Right forelimb (tissue), 1 donor: Measurements from ENCODE around the gene QSOX1.
"Not testable (repeated sequence)": the region's sequence is repeated elsewhere in the genome, so short reads cannot be mapped to it uniquely, and the experiment has no call there.

Source experiments
- DNase-seq: peaks from one replicate; pipeline ENCODE4 v3.0.0-alpha.2; 2018

QSOX1 gene

GRCh38 chr1:180194048-180194425, 39.4 kb downstream of the QSOX1 start:
- DNase-seq, result no peak

- DNase-seq, result no peak
These were observed 40.0 kb downstream of the QSOX1 start for GRCh38 chr1:180194546-180195207.

- DNase-seq, result no peak
These were observed 40.7 kb downstream of the QSOX1 start for GRCh38 chr1:180195401-180195800.

GRCh38 chr1:180195916-180196315, 41.2 kb downstream of the QSOX1 start:
- DNase-seq, result no peak

- DNase-seq, result no peak
These were observed 41.9 kb downstream of the QSOX1 start for GRCh38 chr1:180196436-180197003.

- no peak for DNase-seq
These were observed 42.6 kb downstream of the QSOX1 start for GRCh38 chr1:180197231-180197630.

GRCh38 chr1:180198196-180198595, 43.5 kb downstream of the QSOX1 start:
- no peak for DNase-seq

- no peak for DNase-seq
These were observed 43.9 kb downstream of the QSOX1 start for GRCh38 chr1:180198611-180199010.

- no peak for DNase-seq
These were observed 44.3 kb downstream of the QSOX1 start for GRCh38 chr1:180199018-180199417.

- DNase-seq, result no peak
These were observed 47.0 kb downstream of the QSOX1 start for GRCh38 chr1:180201451-180202200.

GRCh38 chr1:180202588-180202987, 47.9 kb downstream of the QSOX1 start:
- DNase-seq, result not testable (repeated sequence)

GRCh38 chr1:180204231-180204630, 49.6 kb downstream of the QSOX1 start:
- DNase-seq, result no peak

- no peak for DNase-seq
These were observed 51.9 kb downstream of the QSOX1 start for GRCh38 chr1:180206581-180206980.

- DNase-seq, result no peak
These were observed 53.6 kb downstream of the QSOX1 start for GRCh38 chr1:180208264-180208663.

GRCh38 chr1:180210008-180210620, 55.4 kb downstream of the QSOX1 start:
- DNase-seq, result no peak

GRCh38 chr1:180211156-180211859, 56.6 kb downstream of the QSOX1 start:
- no peak for DNase-seq

- no peak for DNase-seq
These were observed 57.2 kb downstream of the QSOX1 start for GRCh38 chr1:180211860-180212229.

GRCh38 chr1:180213401-180214170, 58.9 kb downstream of the QSOX1 start:
- DNase-seq, result no peak

- DNase-seq, result no peak
These were observed 61.4 kb downstream of the QSOX1 start for GRCh38 chr1:180215856-180216625.

GRCh38 chr1:180217006-180217405, 62.3 kb downstream of the QSOX1 start:
- no peak for DNase-seq
